BE2C (cell line): ENCODE data around the gene TMTC2.

ENCODE experiments used
- DNase-seq: peaks from one replicate; pipeline ENCODE4 v3.0.0-alpha.2; 2020
- H3K27me3 ChIP-seq: fragments of 250-450 bp; sonication (Bioruptor Pico); 2 replicates; pipeline ENCODE4 v1.5.1; 2020; ENCODE audit warnings: mild to moderate bottlenecking
- H3K36me3 ChIP-seq: fragments of 250-450 bp; sonication (Bioruptor Pico); 2 replicates; pipeline ENCODE4 v1.5.1; 2020; ENCODE audit warnings: mild to moderate bottlenecking
- H3K4me1 ChIP-seq: fragments of 250-450 bp; sonication (Bioruptor Pico); 2 replicates; pipeline ENCODE4 v1.5.1; 2020
- H3K4me3 ChIP-seq: 2 replicates; pipeline ENCODE4 v1.5.1; 2011; ENCODE audit warnings: low read depth, low read length
- H3K9me3 ChIP-seq: fragments of 250-450 bp; sonication (Bioruptor Pico); 2 replicates; pipeline ENCODE4 v1.5.1; 2020
- TF ChIP-seq, protein P1 (sequence below): IDR thresholded peaks from 2 replicates; pipeline ENCODE4 v1.5.1; 2012; ENCODE audit warnings: mild to moderate bottlenecking, low read depth, low read length

The TMTC2 gene

DNA sequence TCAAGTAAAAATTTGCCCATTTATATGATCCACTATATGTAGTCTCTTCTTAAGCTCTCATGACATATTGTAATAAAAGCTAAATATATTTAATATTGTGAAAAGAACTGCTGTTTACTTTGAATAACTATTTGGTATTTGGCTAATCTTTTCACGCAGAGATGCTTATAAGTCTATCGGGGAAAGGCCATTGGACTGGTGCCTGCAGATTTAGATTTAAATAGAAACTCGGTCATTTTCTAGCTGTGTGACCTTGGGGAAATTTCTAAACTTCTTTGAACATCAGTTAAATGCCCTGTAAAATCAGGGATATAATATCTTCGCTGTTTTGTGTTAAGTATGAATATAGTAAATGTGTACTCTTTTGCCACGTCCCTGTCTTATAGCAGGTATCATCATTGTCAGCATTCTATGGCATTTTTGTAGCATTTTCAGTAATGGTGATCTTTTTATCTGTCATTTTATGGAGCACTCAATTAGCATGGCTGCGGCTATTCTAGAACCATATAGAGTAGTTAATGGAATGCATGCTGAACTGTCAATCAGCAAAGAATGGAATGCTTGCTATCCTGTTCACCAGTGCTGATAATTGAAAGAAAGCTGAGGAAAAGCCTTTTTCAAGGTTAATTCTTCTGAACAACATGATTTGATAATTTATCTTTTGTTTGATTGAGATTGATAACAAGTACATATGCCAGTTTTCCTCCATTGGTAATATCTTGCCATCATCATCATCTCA, 181.2 kb downstream of the TMTC2 start:
- TF ChIP-seq, protein P1, sequence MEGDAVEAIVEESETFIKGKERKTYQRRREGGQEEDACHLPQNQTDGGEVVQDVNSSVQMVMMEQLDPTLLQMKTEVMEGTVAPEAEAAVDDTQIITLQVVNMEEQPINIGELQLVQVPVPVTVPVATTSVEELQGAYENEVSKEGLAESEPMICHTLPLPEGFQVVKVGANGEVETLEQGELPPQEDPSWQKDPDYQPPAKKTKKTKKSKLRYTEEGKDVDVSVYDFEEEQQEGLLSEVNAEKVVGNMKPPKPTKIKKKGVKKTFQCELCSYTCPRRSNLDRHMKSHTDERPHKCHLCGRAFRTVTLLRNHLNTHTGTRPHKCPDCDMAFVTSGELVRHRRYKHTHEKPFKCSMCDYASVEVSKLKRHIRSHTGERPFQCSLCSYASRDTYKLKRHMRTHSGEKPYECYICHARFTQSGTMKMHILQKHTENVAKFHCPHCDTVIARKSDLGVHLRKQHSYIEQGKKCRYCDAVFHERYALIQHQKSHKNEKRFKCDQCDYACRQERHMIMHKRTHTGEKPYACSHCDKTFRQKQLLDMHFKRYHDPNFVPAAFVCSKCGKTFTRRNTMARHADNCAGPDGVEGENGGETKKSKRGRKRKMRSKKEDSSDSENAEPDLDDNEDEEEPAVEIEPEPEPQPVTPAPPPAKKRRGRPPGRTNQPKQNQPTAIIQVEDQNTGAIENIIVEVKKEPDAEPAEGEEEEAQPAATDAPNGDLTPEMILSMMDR: no peak
- peaks cover 4% of the 10 kb centered on the region; the same call in 1 of the 2 replicates for H3K4me1 ChIP-seq
- no peak for DNase-seq
- H3K9me3 ChIP-seq: no peaks in the 10 kb centered on the region
- H3K27me3 ChIP-seq: no peaks in the 10 kb centered on the region
- no peak overlapping the region for H3K4me3 ChIP-seq
- H3K36me3 ChIP-seq: no peaks in the 10 kb centered on the region

DNA sequence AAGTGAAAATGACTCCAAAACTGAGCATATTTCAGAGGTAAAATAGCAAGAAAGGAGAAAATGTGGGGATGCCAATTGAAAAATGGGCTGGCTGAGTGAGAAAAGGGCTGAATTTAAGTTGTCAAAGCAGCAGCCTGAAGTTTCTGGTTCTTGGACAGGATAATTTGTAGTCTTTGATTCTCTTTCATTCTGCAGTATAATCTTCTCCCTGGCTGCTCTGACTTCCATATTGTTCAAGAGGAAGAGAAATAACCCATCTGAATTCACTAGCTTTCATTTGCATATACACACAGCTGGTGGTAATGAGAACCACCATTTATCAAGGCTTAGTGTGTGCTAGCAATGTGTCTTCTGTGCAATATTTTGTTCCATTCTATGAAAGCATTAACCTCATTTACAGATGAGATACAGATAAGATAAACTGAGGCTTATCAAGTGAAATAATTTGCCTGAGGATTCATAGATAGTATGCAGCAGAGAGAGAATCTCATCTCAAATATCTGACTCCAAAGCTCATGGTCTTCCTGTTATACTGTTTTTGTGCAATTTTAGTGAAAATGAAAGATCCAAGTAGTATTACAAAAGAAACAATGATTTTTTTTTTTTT, 184.2 kb downstream of the TMTC2 start:
- DNase-seq: no peak
- H3K9me3 ChIP-seq: no peaks in the 10 kb centered on the region
- no peaks in the 10 kb centered on the region for H3K4me1 ChIP-seq
- TF ChIP-seq, protein P1: no peak
- no peaks in the 10 kb centered on the region for H3K27me3 ChIP-seq
- H3K4me3 ChIP-seq: no peak overlapping the region
- no peaks in the 10 kb centered on the region for H3K36me3 ChIP-seq

DNA sequence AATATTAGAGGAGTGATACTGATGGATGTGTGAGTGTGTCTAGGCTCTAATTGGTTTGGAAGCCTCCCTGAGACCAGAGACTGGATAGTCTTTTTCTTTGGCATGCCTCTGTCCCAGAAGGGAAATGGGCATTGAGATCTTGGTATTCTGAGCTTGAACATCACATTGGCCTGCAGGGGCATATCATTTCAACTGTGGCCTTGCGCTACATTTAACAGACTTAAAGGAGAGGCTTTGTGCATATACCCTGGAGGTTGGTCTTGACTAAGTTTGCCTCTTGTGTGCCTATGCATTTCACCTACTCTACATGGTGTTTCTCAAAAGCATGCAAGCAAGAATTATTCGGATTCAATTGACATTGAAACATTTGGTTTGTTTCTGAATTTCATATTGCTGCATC, 185.4 kb downstream of the TMTC2 start:
- DNase-seq: no peak
- TF ChIP-seq, protein P1: no peak
- Histone ChIP-seq H3K4me1 (no peaks in the 10 kb centered on the region), H3K9me3 (no peaks in the 10 kb centered on the region), H3K36me3 (no peaks in the 10 kb centered on the region), H3K4me3 (no peak overlapping the region), H3K27me3 (no peaks in the 10 kb centered on the region)

DNA sequence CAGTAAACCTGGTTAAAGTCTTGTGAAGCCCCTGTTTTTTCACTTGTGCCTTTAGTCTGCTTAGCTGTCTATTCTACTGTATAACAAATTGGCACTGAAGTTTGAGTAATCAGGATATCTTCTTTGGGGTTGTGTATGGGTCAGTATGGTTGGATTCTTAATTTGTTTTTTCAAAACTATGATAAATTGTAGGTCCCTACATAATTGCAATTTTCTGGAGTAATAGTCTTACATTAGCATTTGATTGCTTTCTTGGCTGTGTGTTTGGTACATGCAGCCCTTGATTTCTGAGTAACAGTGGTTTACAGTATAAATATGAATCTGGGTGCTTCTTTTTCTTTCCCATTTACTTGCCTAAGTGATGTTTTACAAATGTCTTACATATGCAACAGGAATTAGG, 186.6 kb downstream of the TMTC2 start:
- Histone ChIP-seq H3K4me1 (no peaks in the 10 kb centered on the region), H3K36me3 (no peaks in the 10 kb centered on the region), H3K4me3 (no peak overlapping the region), H3K27me3 (no peaks in the 10 kb centered on the region), H3K9me3 (no peaks in the 10 kb centered on the region)
- TF ChIP-seq, protein P1: no peak
- DNase-seq: no peak

DNA sequence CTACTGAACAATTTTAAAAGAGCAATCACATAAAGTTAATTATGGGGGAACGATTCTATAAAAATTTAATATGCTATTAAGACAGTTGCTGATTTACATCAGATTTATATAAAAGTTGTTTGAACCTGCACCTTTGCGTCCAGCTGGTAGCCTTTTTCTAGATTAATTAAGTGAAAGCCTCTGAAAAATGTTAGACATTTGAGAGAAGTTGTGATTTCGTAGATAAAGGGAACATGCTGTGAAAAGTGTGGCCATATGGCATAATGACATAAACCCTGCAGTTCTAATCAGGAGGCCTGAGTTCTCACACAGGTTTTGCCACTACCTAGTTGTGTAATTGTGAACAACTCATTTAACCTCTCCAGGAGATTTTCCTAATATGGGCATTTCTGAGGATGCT, 187.2 kb downstream of the TMTC2 start:
- DNase-seq: no peak
- Histone ChIP-seq H3K9me3 (no peaks in the 10 kb centered on the region), H3K36me3 (no peaks in the 10 kb centered on the region), H3K4me3 (no peak overlapping the region), H3K27me3 (no peaks in the 10 kb centered on the region), H3K4me1 (no peaks in the 10 kb centered on the region)
- TF ChIP-seq, protein P1: no peak

DNA sequence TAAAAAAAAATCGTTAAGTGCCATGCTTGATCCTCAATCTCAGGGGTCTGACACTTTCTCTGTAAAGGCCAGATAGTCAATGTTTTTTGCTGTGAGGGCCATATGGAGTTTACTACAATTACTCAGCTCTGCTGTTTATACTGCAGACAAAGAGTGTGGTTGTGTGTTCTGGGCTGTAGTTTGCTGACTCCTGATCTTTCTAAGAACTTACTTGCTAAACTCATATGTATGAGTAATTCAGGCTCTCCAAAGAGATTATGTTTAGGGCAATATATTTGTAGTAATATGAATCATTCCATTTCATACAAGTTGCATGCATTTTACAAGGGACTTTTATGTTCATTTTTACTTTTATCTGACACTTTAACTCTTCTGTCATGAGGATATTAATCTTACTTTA, 188.2 kb downstream of the TMTC2 start:
- H3K4me3 ChIP-seq: no peak overlapping the region
- TF ChIP-seq, protein P1: no peak
- no peaks in the 10 kb centered on the region for H3K4me1 ChIP-seq
- no peak for DNase-seq
- no peaks in the 10 kb centered on the region for H3K27me3 ChIP-seq
- no peaks in the 10 kb centered on the region for H3K36me3 ChIP-seq
- no peaks in the 10 kb centered on the region for H3K9me3 ChIP-seq
